TTC549 (cell line): ENCODE data around the gene DNAH8.

ENCODE experiments used
- FAIRE-seq: peaks from 2 replicates; lab custom pipeline; 2012; peaks lifted over from hg19 to GRCh38; lab: Jason Lieb, UNC

Gene DNAH8

GRCh38 chr6:38796850-38797249 lies 81.7 kb downstream of the DNAH8 start:
- FAIRE-seq = no peak

- no peak for FAIRE-seq
These were observed 82.3 kb downstream of the DNAH8 start for GRCh38 chr6:38797391-38797790.

- FAIRE-seq = no peak
These were observed 84.5 kb downstream of the DNAH8 start for GRCh38 chr6:38799529-38800184.

GRCh38 chr6:38801305-38801704 lies 86.2 kb downstream of the DNAH8 start:
- FAIRE-seq = no peak

- FAIRE-seq = no peak
These were observed 87.4 kb downstream of the DNAH8 start for GRCh38 chr6:38802497-38802896.

- no peak for FAIRE-seq
These were observed 88.0 kb downstream of the DNAH8 start for GRCh38 chr6:38803129-38803528.

GRCh38 chr6:38804358-38804757 lies 89.2 kb downstream of the DNAH8 start:
- no peak for FAIRE-seq

- no peak for FAIRE-seq
These were observed 90.1 kb downstream of the DNAH8 start for GRCh38 chr6:38805127-38805655.

- no peak for FAIRE-seq
These were observed 90.6 kb downstream of the DNAH8 start for GRCh38 chr6:38805692-38806091.

GRCh38 chr6:38806271-38806670 lies 91.2 kb downstream of the DNAH8 start:
- no peak for FAIRE-seq

GRCh38 chr6:38806833-38807232 lies 91.7 kb downstream of the DNAH8 start:
- no peak for FAIRE-seq

- no peak for FAIRE-seq
These were observed 92.9 kb downstream of the DNAH8 start for GRCh38 chr6:38808039-38808438.

- FAIRE-seq = no peak
These were observed 98.1 kb downstream of the DNAH8 start for GRCh38 chr6:38813041-38813823.

- no peak for FAIRE-seq
These were observed 99.7 kb downstream of the DNAH8 start for GRCh38 chr6:38814761-38815160.

GRCh38 chr6:38815250-38815649 lies 100.1 kb downstream of the DNAH8 start:
- FAIRE-seq = no peak

GRCh38 chr6:38818691-38819090 lies 103.6 kb downstream of the DNAH8 start:
- no peak for FAIRE-seq

GRCh38 chr6:38822963-38823362 lies 107.9 kb downstream of the DNAH8 start:
- no peak for FAIRE-seq

- no peak for FAIRE-seq
These were observed 109.3 kb downstream of the DNAH8 start for GRCh38 chr6:38824243-38824894.

- no peak for FAIRE-seq
These were observed 111.9 kb downstream of the DNAH8 start for GRCh38 chr6:38827024-38827423.

GRCh38 chr6:38831865-38832264 lies 116.8 kb downstream of the DNAH8 start:
- no peak for FAIRE-seq

- FAIRE-seq = no peak
These were observed 118.2 kb downstream of the DNAH8 start for GRCh38 chr6:38833320-38833719.

GRCh38 chr6:38836585-38836984 lies 121.5 kb downstream of the DNAH8 start:
- no peak for FAIRE-seq

- FAIRE-seq = no peak
These were observed 122.0 kb downstream of the DNAH8 start for GRCh38 chr6:38837101-38837500.
